H1 (cell line): ENCODE data around the gene CLDN7. TPM values are rescaled to one million over a fixed set of nuclear protein-coding genes. Genes with fewer than 3 reads are reported as not detected.

ENCODE experiments used
- CTCF ChIA-PET: fragments of 300-600 bp; sonication (Branson Sonifier 250); formaldehyde crosslinking; loops from one replicate; lab custom pipeline; 2021; ENCODE audit not compliant: partially characterized antibody; lab: Charles Lee
- POLR2A ChIA-PET: fragments of 300-600 bp; sonication (Branson Sonifier 250); formaldehyde crosslinking; loops from one replicate; lab custom pipeline; 2021; ENCODE audit warnings: inconsistent platforms; ENCODE audit not compliant: partially characterized antibody; lab: Charles Lee
- DNase-seq, 2 experiments: peaks; one replicate each; pipeline versions ENCODE4 v3.0.0 to v3.0.0-alpha.2; 2010 to 2022; ENCODE audit warnings: low spot score in 2 of 2, low read depth in 1 of 2, mixed read lengths in 1 of 2
- FAIRE-seq: peaks from 2 replicates; lab custom pipeline; 2011; peaks lifted over from hg19 to GRCh38; lab: Jason Lieb, UNC
- H2AFZ ChIP-seq: 2 replicates; pipeline ENCODE4 v1.8.1; 2012; ENCODE audit warnings: low read length, inconsistent platforms
- H2AK5ac ChIP-seq: 2 replicates; pipeline ENCODE4 v1.6.1; 2013; ENCODE audit warnings: low read depth, low read length
- H2BK120ac ChIP-seq: replicated peaks from 2 replicates; pipeline ENCODE3; 2013; ENCODE audit warnings: low read depth, low read length, inconsistent platforms
- H2BK12ac ChIP-seq: 2 replicates; pipeline ENCODE4 v1.6.1; 2013; ENCODE audit warnings: low read depth, low read length
- H2BK15ac ChIP-seq: 2 replicates; pipeline ENCODE4 v1.6.1; 2013; ENCODE audit warnings: low read length
- H2BK20ac ChIP-seq: 2 replicates; pipeline ENCODE4 v1.6.1; 2013; ENCODE audit warnings: low read length
- H2BK5ac ChIP-seq: 2 replicates; pipeline ENCODE4 v1.6.1; 2013; ENCODE audit warnings: low read depth, low read length
- H3K14ac ChIP-seq: 2 replicates; pipeline ENCODE4 v1.6.1; 2013; ENCODE audit warnings: inconsistent platforms; ENCODE audit not compliant: insufficient read length
- H3K18ac ChIP-seq: 2 replicates; pipeline ENCODE4 v1.6.1; 2013; ENCODE audit warnings: low read length; ENCODE audit errors: extremely low read depth
- H3K23ac ChIP-seq: 2 replicates; pipeline ENCODE4 v1.6.1; 2013; ENCODE audit warnings: inconsistent platforms; ENCODE audit not compliant: insufficient read length
- H3K23me2 ChIP-seq: 2 replicates; pipeline ENCODE4 v1.6.1; 2013; ENCODE audit warnings: low read depth, low read length
- H3K27ac ChIP-seq: 2 replicates; pipeline ENCODE4 v1.6.1; 2011; ENCODE audit warnings: low read depth, low read length, inconsistent platforms
- H3K27me3 ChIP-seq, 4 experiments: replicated peaks in 1 of 4; 1 replicate in 1 of 4; 2 replicates in 3 of 4; pipeline versions ENCODE4 v1.6.1 to v1.8.1; 2011 to 2013; ENCODE audit warnings: low read length in 3 of 4, mild to moderate bottlenecking in 3 of 4, inconsistent platforms in 2 of 4, mixed read lengths in 2 of 4, moderate library complexity in 1 of 4; ENCODE audit not compliant: control insufficient read depth in 3 of 4, insufficient read depth in 3 of 4; ENCODE audit errors: extremely low read depth in 1 of 4
- H3K36me3 ChIP-seq, 4 experiments: 2 replicates each; pipeline versions ENCODE4 v1.6.1 to v1.8.1; 2011 to 2013; ENCODE audit warnings: mild to moderate bottlenecking in 4 of 4, low read length in 3 of 4, moderate library complexity in 2 of 4, control low read depth in 1 of 4, inconsistent platforms in 1 of 4; ENCODE audit not compliant: insufficient read depth in 4 of 4, control insufficient read depth in 2 of 4
- H3K4ac ChIP-seq: replicated peaks from 2 replicates; pipeline ENCODE3; 2013; ENCODE audit warnings: low read length, low read depth, mixed read lengths, inconsistent platforms; ENCODE audit not compliant: insufficient read length
- H3K4me1 ChIP-seq, 4 experiments: replicated peaks in 1 of 4; 1 replicate in 1 of 4; 2 replicates in 3 of 4; pipeline versions ENCODE4 v1.6.1 to v1.8.1; 2011 to 2013; ENCODE audit warnings: low read length in 3 of 4, inconsistent platforms in 2 of 4, mixed read lengths in 1 of 4; ENCODE audit not compliant: insufficient read depth in 4 of 4, control insufficient read depth in 3 of 4
- H3K4me2 ChIP-seq, 2 experiments: 2 replicates each; pipeline versions ENCODE4 v1.6.1 to v1.8.1; 2011 to 2013; ENCODE audit warnings: low read depth in 2 of 2, low read length in 2 of 2, control low read depth in 1 of 2, inconsistent platforms in 1 of 2, mild to moderate bottlenecking in 1 of 2; ENCODE audit not compliant: insufficient read depth in 1 of 2
- H3K4me3 ChIP-seq, 4 experiments: fragments of 200-600, 300-600 bp in 1 of 4; sonication (generic), shearing (Covaris generic), sonication (Bioruptor Twin) in 1 of 4; 2 replicates each; pipeline versions ENCODE4 v1.5.1 to v1.8.1; 2011 to 2016; ENCODE audit warnings: low read length in 4 of 4, low read depth in 3 of 4, control low read depth in 2 of 4, inconsistent platforms in 2 of 4, mild to moderate bottlenecking in 2 of 4, mixed read lengths in 1 of 4, moderate library complexity in 1 of 4; ENCODE audit not compliant: insufficient read depth in 2 of 4; ENCODE audit errors: extremely low read depth in 1 of 4
- H3K56ac ChIP-seq: replicated peaks from 2 replicates; pipeline ENCODE3; 2013; ENCODE audit warnings: low read depth, mild to moderate bottlenecking, mixed read lengths, low read length, inconsistent platforms; ENCODE audit not compliant: insufficient read length
- H3K79me1 ChIP-seq: 2 replicates; pipeline ENCODE4 v1.6.1; 2013; ENCODE audit warnings: low read depth, low read length, control low read depth
- H3K79me2 ChIP-seq, 2 experiments: 2 replicates each; pipeline versions ENCODE4 v1.6.1 to v1.8.1; 2012 to 2013; ENCODE audit warnings: low read length in 2 of 2, mild to moderate bottlenecking in 2 of 2, inconsistent platforms in 1 of 2; ENCODE audit not compliant: insufficient read depth in 2 of 2, control insufficient read depth in 1 of 2
- H3K9ac ChIP-seq, 4 experiments: replicated peaks in 1 of 4; 1 replicate in 1 of 4; 2 replicates in 3 of 4; pipeline versions ENCODE4 v1.6.1 to v1.8.1; 2011 to 2013; ENCODE audit warnings: low read depth in 3 of 4, low read length in 3 of 4, control low read depth in 2 of 4, mild to moderate bottlenecking in 2 of 4, moderate library complexity in 2 of 4, inconsistent platforms in 1 of 4; ENCODE audit errors: extremely low read depth in 1 of 4
- H3K9me3 ChIP-seq, 2 experiments: 2 replicates each; pipeline versions ENCODE4 v1.6.1 to v1.8.1; 2012 to 2013; ENCODE audit warnings: mild to moderate bottlenecking in 2 of 2, moderate library complexity in 2 of 2, control low read depth in 1 of 2, inconsistent platforms in 1 of 2, low read depth in 1 of 2, low read length in 1 of 2, mixed read lengths in 1 of 2; ENCODE audit not compliant: insufficient read depth in 2 of 2
- H4K20me1 ChIP-seq, 2 experiments: replicated peaks in 1 of 2; 2 replicates each; pipeline versions ENCODE3 to v1.8.1; 2011 to 2013; ENCODE audit warnings: inconsistent platforms in 2 of 2, low read length in 2 of 2, mild to moderate bottlenecking in 1 of 2; ENCODE audit not compliant: insufficient read depth in 2 of 2, control insufficient read depth in 1 of 2
- H4K5ac ChIP-seq: 2 replicates; pipeline ENCODE4 v1.6.1; 2013; ENCODE audit warnings: low read length, low read depth, mixed read lengths, inconsistent platforms; ENCODE audit not compliant: insufficient read length
- H4K8ac ChIP-seq: 2 replicates; pipeline ENCODE4 v1.8.0; 2013; ENCODE audit warnings: mild to moderate bottlenecking, moderate library complexity, low read length, inconsistent platforms; ENCODE audit not compliant: insufficient read depth; ENCODE audit errors: extremely low read depth
- H4K91ac ChIP-seq: replicated peaks from 2 replicates; pipeline ENCODE3; 2013; ENCODE audit warnings: low read length, mixed read lengths, inconsistent platforms; ENCODE audit not compliant: insufficient read length
- GABPA ChIP-seq: IDR thresholded peaks from 2 replicates; pipeline ENCODE4 v1.6.1; 2011; ENCODE audit warnings: mild to moderate bottlenecking, low read length, moderate library complexity, borderline replicate concordance; ENCODE audit not compliant: insufficient read depth
- POLR2AphosphoS5 ChIP-seq: IDR thresholded peaks from 2 replicates; pipeline ENCODE4 v1.6.1; 2011; ENCODE audit warnings: low read depth, low read length
- WGBS, 2 experiments: shearing (Covaris generic) in 1 of 2; methylation state at CpG; one replicate each; pipeline versions ENCODE4 v1.1.6 to v1.1.7; 2013 to 2015; ENCODE audit warnings: low lambda C conversion rate in 2 of 2, mixed read lengths in 2 of 2, inconsistent platforms in 1 of 2, low coverage in 1 of 2, missing lambda C conversion rate in 1 of 2; ENCODE audit not compliant: insufficient replicate concordance in 2 of 2, insufficient coverage in 1 of 2, insufficient read length in 1 of 2; ENCODE audit errors: extremely low coverage in 1 of 2, missing lambda C conversion rate in 1 of 2; 5-methylcytosine and 5-hydroxymethylcytosine counted together
- polyA plus RNA-seq, 7 experiments: library from polyadenylated mRNA; depleted of rRNA in 3 of 7; stranded (reverse) in 5 of 7; unstranded in 2 of 7; fragments of >200 nt in 5 of 7; fragments of 200-250 nt in 2 of 7; gene quantifications; 1 replicate in 5 of 7; 2 replicates in 1 of 7; 4 replicates in 1 of 7; pipeline versions ENCODE4 v1.2.1 to v1.2.3, GENCODE V29; 2011 to 2013; ENCODE audit warnings: missing spikeins in 2 of 7, mixed read lengths in 2 of 7
- total RNA-seq: library from RNA; stranded (reverse); fragmentation: NEBNext Ultra II Directional; extraction: Animal tissue kit (Norgen Biotek cat#: 25700); gene quantifications from 2 replicates; pipeline ENCODE4 v1.2.1, GENCODE V29; 2021

Gene CLDN7
- total and polyA plus RNA-seq, 2 of the 8 experiments (the other 6 are each of a cell fraction or from before 2014, with no cell fraction given), result 118 to 119 TPM

DNA sequence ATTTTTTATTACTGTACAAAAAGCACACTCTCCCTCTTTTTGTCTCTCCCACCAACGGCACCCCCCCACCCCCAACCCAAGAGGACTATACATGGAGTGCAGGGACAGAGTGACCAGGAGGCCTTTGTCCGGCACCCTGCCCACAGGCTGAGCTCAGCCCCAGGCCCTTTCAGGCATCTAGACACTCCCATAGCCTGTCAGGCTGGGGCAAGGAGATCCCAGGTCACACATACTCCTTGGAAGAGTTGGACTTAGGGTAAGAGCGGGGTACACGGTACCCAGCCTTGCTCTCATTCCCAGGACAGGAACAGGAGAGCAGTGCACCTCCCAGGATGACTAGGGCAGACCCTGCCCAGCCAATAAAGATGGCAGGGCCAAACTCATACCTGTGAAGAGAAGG, 2.1 kb downstream of the CLDN7 start:
- CTCF ChIA-PET, result interaction anchor here (1.0 to 1.3 kb wide), 4 partner anchors 11 to 53 kb away, joined by 3 to 5 read pairs (median 4); no protein-coding TSS in a partner anchor
- peak overlapping the region; percentile 71; the same call in 1 of the 2 replicates for H4K8ac ChIP-seq
- DNase-seq, result no peak

More for the DNA sequence above, 2.1 kb downstream of the CLDN7 start:
- Histone ChIP-seq H2BK12ac (peak overlapping the region; percentile 92; the same call in 1 of the 2 replicates), H3K36me3 (peaks cover 2 to 33% (median 16%) of the 10 kb centered on the region in 4 experiments; a peak in 7 of 8 replicates), H2AK5ac (peak overlapping the region; percentile 66; the same call in 1 of the 2 replicates), H3K27ac (peak overlapping the region; percentile 39; the same call in 1 of the 2 replicates), H3K4ac (no peak overlapping the region), H3K56ac (no peak overlapping the region), H3K9ac (peak overlapping the region in 3 of 4 experiments; percentile 80 to 98 (median 94); a peak in 5 of 7 replicates), H2AFZ (no peak overlapping the region), H3K23me2 (peaks cover 13% of the 10 kb centered on the region), H3K79me1 (peaks cover 9% of the 10 kb centered on the region), H2BK120ac (no peak overlapping the region), H3K4me1 (peaks cover 4 to 15% (median 6%) of the 10 kb centered on the region in 4 experiments; a peak in 6 of 7 replicates), H3K4me2 (peak overlapping the region; percentile 91 to 97), H3K27me3 (no peaks in the 10 kb centered on the region), H3K9me3 (no peaks in the 10 kb centered on the region), H3K18ac (no peak overlapping the region; the same call in 1 of the 2 replicates), H3K4me3 (peak overlapping the region; percentile 93 to 98 (median 96)), H4K5ac (no peak overlapping the region), H3K14ac (no peak overlapping the region), H2BK20ac (no peak overlapping the region), H2BK15ac (peak overlapping the region; percentile 18; the same call in 1 of the 2 replicates), H2BK5ac (peak overlapping the region; percentile 98), H3K23ac (no peak overlapping the region), H3K79me2 (peaks cover 0 to 31% of the 10 kb centered on the region in 2 experiments; a peak in 2 of 4 replicates), H4K20me1 (peaks cover 6 to 11% of the 10 kb centered on the region in 2 experiments), H4K91ac (no peak overlapping the region)
- FAIRE-seq, result no peak
- WGBS, 2 experiments, result 95% methylated on average over 4 of the region's 4 CpGs; no CpG with 5 or more reads in 1 of the 2 experiments
- POLR2A ChIA-PET, result interaction anchor here (1.0 to 13.7 kb wide), 14 partner anchors 10 to 301 kb away, joined by 3 to 161 read pairs (median 14); partner anchors contain the start of genes ACADVL, ACAP1, CTDNEP1 and DLG4
- TF ChIP-seq POLR2AphosphoS5 (peak; percentile 63), GABPA (no peak)
